Measurements from ENCODE around the gene CALM3.
"Not testable (repeated sequence)": the region's sequence is repeated elsewhere in the genome, so short reads cannot be mapped to it uniquely, and the experiment has no call there.

The CALM3 gene

GRCh38 chr19:46616631-46617322 lies 15.6 kb downstream of the CALM3 start:
- DNase-seq = peak; percentile 35 to 65 (median 55)

- no peak for DNase-seq
These were observed 16.5 kb downstream of the CALM3 start for GRCh38 chr19:46617601-46618000.

GRCh38 chr19:46618670-46619231 lies 17.6 kb downstream of the CALM3 start:
- peak in 1 of 3 experiments; percentile 9 for DNase-seq

- DNase-seq = no peak
These were observed 19.1 kb downstream of the CALM3 start for GRCh38 chr19:46620267-46620666.

DNA sequence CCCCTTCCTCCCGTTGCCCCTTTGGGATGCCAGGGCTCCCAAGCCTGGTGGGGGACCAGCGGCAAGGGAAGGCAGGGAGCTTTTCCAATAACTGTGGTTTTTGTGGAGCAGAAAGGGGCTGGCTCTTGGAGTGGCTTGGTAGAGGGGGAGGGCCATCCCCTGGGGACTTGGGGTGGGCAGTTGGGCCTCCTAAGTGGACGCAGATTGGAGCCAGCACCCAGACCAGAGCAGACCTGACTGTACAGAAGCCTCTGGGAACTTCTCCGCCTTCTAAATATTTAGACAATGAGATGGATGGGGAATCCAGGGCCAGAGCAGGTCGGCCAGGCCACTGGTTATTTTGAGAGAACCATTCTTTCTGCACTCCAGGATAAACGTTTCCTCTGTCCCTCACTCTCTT lies 19.6 kb downstream of the CALM3 start:
- DNase-seq = no peak

DNA sequence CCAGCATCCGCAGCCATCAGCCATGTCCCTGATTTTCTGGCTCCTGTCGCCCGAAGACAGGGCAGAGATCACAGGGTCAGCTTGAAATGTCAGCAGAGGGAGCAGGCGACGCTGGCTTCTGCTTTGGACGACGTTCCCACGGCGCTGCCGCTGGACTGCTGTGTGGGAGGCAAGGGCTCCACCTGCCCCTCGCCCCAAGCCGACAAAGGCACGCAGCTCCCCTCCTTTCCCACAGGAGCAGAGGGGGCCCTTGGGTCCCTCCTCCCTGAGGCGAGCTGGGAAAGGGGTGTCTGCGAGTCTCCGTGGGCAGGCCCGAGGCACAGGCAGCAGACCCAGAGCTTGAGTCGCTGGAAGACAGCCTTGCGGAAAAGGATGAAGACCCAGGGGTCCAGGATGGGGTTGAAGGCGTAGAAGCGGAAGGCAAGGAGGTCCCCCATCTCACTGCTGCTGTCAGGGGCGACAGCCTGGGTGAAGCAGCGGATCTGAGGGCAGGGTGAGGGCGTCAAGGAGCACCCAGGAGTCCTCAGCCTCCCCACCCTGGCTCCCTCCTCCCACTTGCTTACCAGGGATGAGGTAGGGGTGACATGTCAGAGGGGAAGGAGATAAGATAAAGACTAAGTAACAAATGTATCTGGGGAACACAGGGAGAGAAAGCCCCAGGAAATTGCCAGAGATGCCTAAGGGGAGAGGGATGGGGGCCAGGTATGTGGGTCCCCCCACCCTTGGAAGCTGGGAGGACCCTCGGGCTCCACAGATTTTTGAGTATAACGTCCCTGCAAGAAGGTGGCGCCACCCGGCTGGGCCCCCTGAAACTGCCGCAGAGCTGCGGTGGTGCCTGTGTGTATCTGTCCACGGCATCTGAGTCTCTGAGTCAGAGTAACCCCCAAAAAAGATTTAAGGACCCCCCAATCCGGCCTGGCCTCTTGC lies 20.3 kb downstream of the CALM3 start:
- DNase-seq = no peak

- DNase-seq = no peak
These were observed 21.0 kb downstream of the CALM3 start for GRCh38 chr19:46622118-46622446.

DNA sequence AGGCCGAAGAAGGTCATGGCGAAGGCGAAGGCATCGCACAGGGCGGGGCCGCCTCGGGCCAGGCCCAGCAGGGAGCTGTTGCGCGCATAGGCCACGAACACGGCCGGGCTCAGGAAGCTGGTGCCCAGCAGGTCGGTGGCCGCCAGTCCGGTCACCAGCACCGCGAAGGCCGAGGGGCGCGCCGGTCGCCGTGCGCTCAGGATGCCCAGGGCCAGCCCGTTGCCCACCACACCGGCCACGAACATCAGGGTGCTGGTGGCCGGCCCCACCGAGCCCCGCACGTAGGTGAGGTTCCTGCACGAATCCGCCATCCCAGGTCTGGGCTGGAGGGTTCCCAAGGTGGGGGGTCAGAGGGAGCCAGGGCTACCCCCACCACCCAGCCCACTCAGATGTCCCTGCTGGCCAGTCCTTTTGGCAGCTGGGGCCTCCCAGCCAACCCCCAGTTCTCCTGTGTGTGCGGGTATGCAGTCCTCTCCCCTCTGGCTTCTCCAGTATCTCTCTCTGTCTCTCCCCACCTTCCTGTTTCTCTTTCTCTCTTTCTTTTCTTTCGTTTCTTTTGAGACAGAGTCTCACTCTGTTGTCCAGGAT lies 22.9 kb downstream of the CALM3 start:
- DNase-seq = no peak

GRCh38 chr19:46624958-46625661 lies 24.0 kb downstream of the CALM3 start, which contains the start of gene PTGIR:
Gene PTGIR (minus strand): TSS chr19:46625089. CDS start chr19:46624225, 864 bp downstream.
- DNase-seq = no peak

- DNase-seq = no peak
These were observed 24.6 kb downstream of the CALM3 start for GRCh38 chr19:46625731-46626130.

- no peak for DNase-seq
These were observed 25.3 kb downstream of the CALM3 start for GRCh38 chr19:46626446-46626845.

GRCh38 chr19:46628970-46629369 lies 27.8 kb downstream of the CALM3 start:
- not testable (repeated sequence) for DNase-seq

DNA sequence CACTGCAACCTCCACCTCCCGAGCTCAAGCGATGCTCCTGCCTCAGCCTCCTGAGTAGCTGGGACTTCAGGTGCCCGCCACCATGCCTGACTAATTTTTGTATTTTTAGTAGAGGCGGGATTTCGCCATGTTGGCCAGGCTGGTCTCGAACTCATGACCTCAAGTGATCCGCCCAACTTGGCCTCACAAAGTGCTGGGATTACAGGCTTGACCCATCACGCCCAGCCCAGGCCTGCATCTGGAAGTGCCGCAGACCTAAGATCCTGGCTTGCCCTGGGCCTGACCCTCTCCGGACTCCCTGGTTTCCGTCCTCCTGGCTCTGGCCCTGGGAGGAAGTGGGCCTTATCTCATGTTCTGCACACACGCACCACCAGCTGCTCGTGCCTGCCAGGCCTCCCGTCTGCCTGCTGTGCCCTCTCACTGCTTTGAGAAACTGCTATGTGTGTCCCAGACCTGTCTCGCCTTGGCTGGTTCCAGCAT lies 28.5 kb downstream of the CALM3 start:
- no peak for DNase-seq

DNA sequence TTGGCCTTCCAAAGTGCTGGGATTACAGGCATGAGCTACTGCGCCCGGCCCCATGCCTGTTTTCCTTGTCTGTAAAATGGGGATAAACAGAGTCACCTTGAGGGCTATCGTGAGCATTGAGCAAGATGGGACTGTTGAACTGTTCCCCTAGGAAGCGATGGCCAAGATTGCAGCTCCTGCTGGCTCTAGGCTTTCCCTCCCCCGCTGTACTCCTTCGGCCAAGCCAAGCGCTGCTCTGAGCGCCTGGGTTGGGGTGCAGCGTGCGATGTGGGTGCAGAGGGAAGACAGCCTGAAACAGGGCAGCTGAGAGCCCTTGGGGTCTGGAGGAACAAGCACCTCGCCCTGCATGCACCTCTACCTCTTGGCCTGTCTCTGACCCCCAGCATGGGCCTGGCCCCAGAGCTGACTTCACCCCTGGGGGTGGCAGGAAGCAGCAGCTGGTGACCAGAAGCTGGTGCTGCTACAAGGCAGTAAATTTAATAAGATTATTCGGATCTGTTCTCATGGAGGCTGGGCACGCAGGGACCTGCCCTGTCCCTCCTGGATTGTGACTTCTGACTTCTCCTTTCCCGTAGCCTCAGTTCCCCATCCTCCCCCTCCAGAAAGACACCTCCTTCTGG lies 29.6 kb downstream of the CALM3 start:
- no peak for DNase-seq

DNA sequence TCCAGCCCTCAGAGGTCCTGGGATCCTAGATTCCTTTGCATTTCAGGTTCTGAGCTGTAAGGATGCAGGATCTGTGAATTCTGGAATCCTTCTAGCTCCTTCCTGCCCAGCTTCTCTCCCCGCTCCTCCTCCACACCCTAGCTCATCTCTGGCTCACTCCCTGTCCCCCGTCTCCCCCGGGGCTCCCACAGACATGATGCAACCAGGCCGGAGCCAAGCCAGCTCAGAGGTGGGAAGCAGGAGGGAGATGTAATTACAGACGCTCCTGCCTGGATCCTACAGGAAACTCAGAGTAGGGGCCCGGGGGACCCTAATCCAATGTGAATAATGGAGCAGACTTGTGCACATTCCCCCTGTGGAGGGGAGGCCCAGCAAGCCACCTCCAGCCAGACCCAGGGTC lies 30.4 kb downstream of the CALM3 start:
- no peak for DNase-seq

- no peak for DNase-seq
These were observed 32.0 kb downstream of the CALM3 start for GRCh38 chr19:46633130-46633529.

DNA sequence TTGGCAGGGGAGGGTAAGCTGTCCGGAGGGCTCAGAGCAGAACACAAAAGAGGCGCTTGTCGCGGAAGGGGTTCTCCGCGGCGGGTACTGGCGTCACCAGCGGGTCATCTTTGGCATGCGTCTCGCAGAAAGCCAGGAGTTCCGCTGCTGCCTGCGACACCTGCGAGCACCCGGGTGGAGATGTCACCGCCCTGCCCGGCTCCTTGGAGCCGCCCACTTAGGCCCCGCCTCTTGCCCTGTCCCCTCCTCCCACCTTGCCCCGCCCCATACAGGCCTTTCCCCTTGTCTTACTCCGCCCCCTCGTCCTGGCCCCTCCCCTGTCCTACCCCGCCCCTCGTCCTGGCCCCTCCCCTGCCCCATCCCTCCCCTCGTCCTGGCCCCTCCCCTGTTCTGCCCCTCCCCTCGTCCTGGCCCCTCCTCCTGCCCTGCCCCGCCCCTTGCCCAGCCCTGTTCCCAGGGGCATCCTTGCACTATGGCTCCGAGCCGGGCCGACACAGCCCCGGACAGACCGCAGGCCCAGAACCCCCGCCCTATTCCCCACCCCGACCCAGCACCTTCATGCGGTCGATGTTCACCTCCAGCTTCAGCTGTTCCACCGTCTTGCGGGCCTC lies 33.0 kb downstream of the CALM3 start:
- DNase-seq = peak; percentile 72 to 86 (median 83)

DNA sequence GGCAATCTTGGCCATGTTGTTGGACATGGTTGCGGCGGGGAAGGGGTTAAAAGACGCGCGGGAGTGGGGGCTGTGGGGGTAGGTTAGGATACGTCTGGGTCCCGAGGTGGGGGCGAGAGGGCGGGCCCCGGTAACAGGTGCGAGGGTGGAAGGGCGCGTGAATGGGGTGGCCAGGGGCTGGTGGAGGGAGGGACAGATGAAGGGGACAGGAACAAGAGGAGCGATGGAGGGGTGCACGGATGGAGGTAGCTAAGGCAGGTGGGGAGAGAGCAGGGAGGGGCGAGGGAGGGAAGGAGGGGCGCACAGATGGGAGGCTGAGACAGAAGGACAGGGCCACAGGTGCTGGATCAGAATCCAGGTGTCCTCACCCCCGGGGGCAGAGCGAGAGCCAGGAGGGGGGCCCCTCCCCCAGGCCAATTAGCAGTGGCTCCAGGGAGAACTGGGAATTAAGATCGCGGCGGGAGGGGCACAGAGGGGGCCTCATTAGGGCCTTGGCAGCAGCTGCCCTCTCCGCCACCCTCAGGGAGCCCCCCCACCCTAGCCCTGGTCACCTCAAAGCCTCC lies 33.6 kb downstream of the CALM3 start:
- peak in 2 of 3 experiments; percentile 85 to 92 for DNase-seq

DNA sequence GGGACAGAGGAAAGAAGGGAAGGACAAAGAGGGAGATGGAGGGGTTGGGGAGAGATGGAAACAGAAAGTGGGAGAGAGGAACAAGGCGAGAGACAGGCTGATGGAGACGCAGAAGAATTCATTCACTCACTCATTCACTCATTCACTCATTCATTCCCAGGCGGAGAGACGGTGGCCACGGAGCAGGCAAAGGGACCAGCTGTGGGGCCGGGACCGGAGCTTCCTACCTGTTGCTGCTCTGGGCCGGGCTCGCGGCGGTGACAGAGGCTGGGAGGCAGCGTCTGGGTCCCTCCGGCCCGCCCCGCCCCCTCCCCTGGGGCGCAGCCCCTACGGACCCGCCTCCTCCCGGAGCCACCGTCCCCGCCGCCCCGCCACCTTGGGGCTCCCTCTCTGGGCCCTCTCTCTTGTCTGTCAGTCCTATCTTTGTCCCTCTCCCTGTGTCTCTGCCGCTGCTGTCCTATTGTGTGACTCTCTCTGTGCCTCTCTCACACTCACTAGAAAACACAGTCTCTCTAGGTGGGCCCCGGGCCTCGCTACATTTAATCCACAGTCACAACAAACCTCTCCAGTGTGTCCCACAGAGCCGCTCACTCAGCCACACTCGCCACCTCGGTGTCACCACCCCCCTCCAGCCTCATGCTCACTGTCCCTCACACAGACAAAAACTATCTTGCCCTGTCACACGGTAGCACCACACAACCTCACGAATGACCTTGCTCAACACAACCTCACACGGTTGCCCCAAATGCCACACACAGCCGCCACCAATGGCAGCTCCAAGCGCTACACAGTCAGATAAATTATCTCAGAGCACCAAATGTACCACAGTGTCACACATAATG lies 35.0 kb downstream of the CALM3 start, which contains the start of gene GNG8:
TSS of gene GNG8 (minus strand) at position 283 of the 842 bp plus-strand sequence. CDS start 1,520 bp downstream, outside the sequence.
- peak in 2 of 3 experiments; percentile 16 to 29 for DNase-seq

- DNase-seq = peak in 1 of 3 experiments; percentile 3
These were observed 36.1 kb downstream of the CALM3 start for GRCh38 chr19:46637224-46637623.

Measured in NCI-H1417 (cell line).